A549 (cell line): ENCODE measurements around the gene IFNB1. TPM values are rescaled to one million over a fixed set of nuclear protein-coding genes. Genes with fewer than 3 reads are reported as not detected.

Experiments
- ATAC-seq, 2 experiments: fragments of 200-7000 bp in 1 of 2; fragments of >200 bp in 1 of 2; cut with Nextera tagmentation in 1 of 2; cut with Tn5 transposase in 1 of 2; 3 replicates each; pipeline versions ENCODE4 v1.8.0 to v1.9.1; 2018 to 2020; ENCODE audit warnings: mild to moderate bottlenecking in 1 of 2, moderate library complexity in 1 of 2
- CTCF ChIA-PET: fragments of 300-600 bp; sonication (Branson Sonifier 250); formaldehyde crosslinking; extraction: SDS; loops from one replicate; lab custom pipeline; 2021; ENCODE audit warnings: antibody characterized with exemption, inconsistent platforms; lab: Yijun Ruan, JAX
- POLR2A ChIA-PET: fragments of 350-600 bp; formaldehyde crosslinking; extraction: SDS; loops from one replicate; lab custom pipeline; 2021; ENCODE audit warnings: antibody characterized with exemption, inconsistent platforms; lab: Yijun Ruan, JAX
- DNase-seq, 2 experiments: peaks; one replicate each; pipeline versions ENCODE4 v3.0.0 to v3.0.0-alpha.2; 2011 to 2016; ENCODE audit warnings: low read depth in 1 of 2, low spot score in 1 of 2
- FAIRE-seq: peaks from 2 replicates; lab custom pipeline; 2011; peaks lifted over from hg19 to GRCh38; lab: Jason Lieb, UNC
- H3K27ac ChIP-seq, 2 experiments: fragments of >200 bp; sonication (Bioruptor Twin); formaldehyde crosslinking; 3 replicates each; pipeline ENCODE4 v1.5.1; 2016 to 2017
- H3K4me1 ChIP-seq: fragments of >200 bp; sonication (Bioruptor Twin); formaldehyde crosslinking; 3 replicates; pipeline ENCODE4 v1.6.1; 2016
- H3K4me2 ChIP-seq: fragments of >200 bp; sonication (Bioruptor Twin); formaldehyde crosslinking; 3 replicates; pipeline ENCODE4 v1.6.1; 2016
- H3K4me3 ChIP-seq: fragments of >200 bp; sonication (Bioruptor Twin); formaldehyde crosslinking; 3 replicates; pipeline ENCODE4 v1.5.1; 2016
- H3K9me3 ChIP-seq: fragments of >200 bp; sonication (Bioruptor Twin); formaldehyde crosslinking; 3 replicates; pipeline ENCODE4 v1.6.1; 2016
- CBX2 ChIP-seq: fragments of 200-600 bp; sonication (generic); IDR thresholded peaks from 2 replicates; pipeline ENCODE4 v1.6.1; 2016; ENCODE audit warnings: low read depth, mild to moderate bottlenecking, borderline replicate concordance
- CHD2 ChIP-seq: fragments of 150-350 bp; IDR thresholded peaks from 2 replicates; pipeline ENCODE4 v1.6.1; 2014; ENCODE audit warnings: low read length; ENCODE audit not compliant: partially characterized antibody
- CHD4 ChIP-seq: fragments of 200-600 bp; sonication (generic); IDR thresholded peaks from 2 replicates; pipeline ENCODE4 v1.6.1; 2016; ENCODE audit warnings: antibody characterized with exemption, mild to moderate bottlenecking, borderline replicate concordance
- CTCF ChIP-seq: fragments of >200 bp; sonication (Bioruptor Twin); formaldehyde crosslinking; IDR thresholded peaks from 3 replicates; pipeline ENCODE4 v1.5.1; 2016
- EHF ChIP-seq: fragments of 250-450 bp; sonication (Bioruptor Pico); IDR thresholded peaks from 2 replicates; pipeline ENCODE4 v1.5.0; 2020; ENCODE audit warnings: mild to moderate bottlenecking
- EP300 ChIP-seq, 2 experiments: fragments of >200 bp; sonication (Bioruptor Twin); formaldehyde crosslinking; IDR thresholded peaks; 2 replicates in 1 of 2; 3 replicates in 1 of 2; pipeline ENCODE4 v1.6.1; 2016 to 2017
- ESRRA ChIP-seq: fragments of 150-350 bp; IDR thresholded peaks from 2 replicates; pipeline ENCODE4 v1.6.1; 2014; ENCODE audit warnings: mild to moderate bottlenecking, low read length, borderline replicate concordance
- FOSB ChIP-seq: fragments of 250-450 bp; sonication (Bioruptor Pico); IDR thresholded peaks from 2 replicates; pipeline ENCODE4 v1.5.0; 2020; ENCODE audit warnings: mild to moderate bottlenecking, moderate library complexity
- FOSL2 ChIP-seq, 2 experiments: fragments of 450-650 bp in 1 of 2; fragments of >200 bp in 1 of 2; sonication (Bioruptor Twin) in 1 of 2; formaldehyde crosslinking; IDR thresholded peaks; 2 replicates each; pipeline versions ENCODE4 v1.5.0 to v1.6.1; 2016 to 2020; ENCODE audit warnings: mild to moderate bottlenecking in 1 of 2, moderate library complexity in 1 of 2
- FOXS1 ChIP-seq: fragments of 250-450 bp; sonication (Bioruptor Pico); IDR thresholded peaks from 2 replicates; pipeline ENCODE4 v1.5.0; 2020; ENCODE audit warnings: mild to moderate bottlenecking, moderate library complexity
- HEYL ChIP-seq: fragments of 250-450 bp; sonication (Bioruptor Pico); IDR thresholded peaks from 2 replicates; pipeline ENCODE4 v1.8.0; 2021; ENCODE audit warnings: mild to moderate bottlenecking, moderate library complexity
- HMGXB4 ChIP-seq: fragments of 250-450 bp; sonication (Bioruptor Pico); IDR thresholded peaks from 2 replicates; pipeline ENCODE4 v1.5.0; 2021; ENCODE audit warnings: mild to moderate bottlenecking, moderate library complexity, borderline replicate concordance
- HOXA7 ChIP-seq: fragments of 250-450 bp; sonication (Bioruptor Pico); IDR thresholded peaks from 2 replicates; pipeline ENCODE4 v1.5.0; 2020; ENCODE audit warnings: mild to moderate bottlenecking, moderate library complexity
- HOXB13 ChIP-seq: fragments of 250-450 bp; sonication (Bioruptor Pico); IDR thresholded peaks from 2 replicates; pipeline ENCODE4 v1.5.0; 2020; ENCODE audit warnings: low read depth, mild to moderate bottlenecking, moderate library complexity
- JUNB ChIP-seq: fragments of >200 bp; sonication (Bioruptor Twin); formaldehyde crosslinking; IDR thresholded peaks from 2 replicates; pipeline ENCODE4 v1.6.1; 2016
- MAFK ChIP-seq: fragments of 450-650 bp; IDR thresholded peaks from 2 replicates; pipeline ENCODE4 v1.6.1; 2014; ENCODE audit not compliant: partially characterized antibody
- MAX ChIP-seq: IDR thresholded peaks from 2 replicates; pipeline ENCODE4 v1.6.1; 2012
- MAZ ChIP-seq: fragments of 150-350 bp; IDR thresholded peaks from 2 replicates; pipeline ENCODE4 v1.6.1; 2014; ENCODE audit warnings: antibody characterized with exemption, low read depth, low read length, borderline replicate concordance
- MYC ChIP-seq: IDR thresholded peaks from 2 replicates; pipeline ENCODE4 v1.6.1; 2012; ENCODE audit warnings: mild to moderate bottlenecking, inconsistent platforms, low read length, improper control_type of control experiment, borderline replicate concordance
- NFE2L2 ChIP-seq: fragments of 150-350 bp; conservative IDR thresholded peaks from 2 replicates; pipeline ENCODE4 v1.6.1; 2014; ENCODE audit warnings: low read length
- PBX3 ChIP-seq: IDR thresholded peaks from 2 replicates; pipeline ENCODE4 v1.6.1; 2012
- PHF8 ChIP-seq: fragments of 200-600 bp; sonication (generic); IDR thresholded peaks from 2 replicates; pipeline ENCODE4 v1.6.1; 2016; ENCODE audit warnings: low read depth, mild to moderate bottlenecking, antibody characterized with exemption, moderate library complexity, borderline replicate concordance
- POLR2AphosphoS2 ChIP-seq: conservative IDR thresholded peaks from 2 replicates; pipeline ENCODE4 v1.6.1; 2012; ENCODE audit warnings: low read length, improper control_type of control experiment, inconsistent platforms
- RAD21 ChIP-seq, 2 experiments: fragments of >200 bp in 1 of 2; sonication (Bioruptor Twin) in 1 of 2; formaldehyde crosslinking in 1 of 2; IDR thresholded peaks in 1 of 2; conservative IDR thresholded peaks in 1 of 2; 2 replicates in 1 of 2; 3 replicates in 1 of 2; pipeline ENCODE4 v1.6.1; 2012 to 2018; ENCODE audit warnings: inconsistent platforms in 1 of 2
- RCOR1 ChIP-seq: fragments of 150-350 bp; IDR thresholded peaks from 2 replicates; pipeline ENCODE4 v1.6.1; 2014; ENCODE audit warnings: antibody characterized with exemption, low read length, low read depth
- TFCP2L1 ChIP-seq: fragments of 250-450 bp; sonication (Bioruptor Pico); IDR thresholded peaks from 2 replicates; pipeline ENCODE4 v1.5.0; 2021; ENCODE audit warnings: mild to moderate bottlenecking
- TP53 ChIP-seq: fragments of 250-450 bp; sonication (Bioruptor Pico); IDR thresholded peaks from 2 replicates; pipeline ENCODE4 v1.5.0; 2021; ENCODE audit warnings: mild to moderate bottlenecking, moderate library complexity
- ZC3H11A ChIP-seq: fragments of 450-650 bp; IDR thresholded peaks from 2 replicates; pipeline ENCODE4 v1.6.1; 2014; ENCODE audit warnings: antibody characterized with exemption, mild to moderate bottlenecking
- WGBS: methylation state at CpG from one replicate; pipeline ENCODE4 v1.1.6; 2017; ENCODE audit errors: missing lambda C conversion rate; 5-methylcytosine and 5-hydroxymethylcytosine counted together
- polyA plus RNA-seq, 4 experiments: library from polyadenylated mRNA; depleted of rRNA in 3 of 4; stranded (reverse); fragments of >200 nt; fragmentation: RNase III in 1 of 4; extraction: RNeasy Plus Mini Kit Qiagen cat#74134 plus additional on column Dnase treatment in 1 of 4; gene quantifications; 2 replicates in 3 of 4; 3 replicates in 1 of 4; pipeline ENCODE4 v1.2.3, GENCODE V29; 2011 to 2017

The IFNB1 gene
- polyA plus RNA-seq, 2 of the 4 experiments (the other 2 are of a cell fraction): not detected

GRCh38 chr9:21078702-21079101, 960 bp upstream of the IFNB1 start:
- FAIRE-seq (no peak), ATAC-seq (peak in 1 of 2 experiments; percentile 45; a peak in 1 of 6 replicates), DNase-seq (peak in 1 of 2 experiments; percentile 21)
- TF ChIP-seq PHF8: no peak
- no peak for TF ChIP-seq PBX3
- no peak for TF ChIP-seq NFE2L2
- TF ChIP-seq JUNB: no peak
- no peak for TF ChIP-seq HEYL
- no peak for TF ChIP-seq EP300 (IDR thresholded peaks at IDR 0.05)
- TF ChIP-seq EHF: no peak
- no peak for TF ChIP-seq RAD21 (conservative IDR thresholded peaks at IDR 0.05 in 1 of 2, IDR thresholded peaks at IDR 0.05 in 1 of 2)
- no peak for TF ChIP-seq HMGXB4 (CRISPR knock-in tag)
- TF ChIP-seq HOXA7 (CRISPR knock-in tag): no peak
- WGBS: 66% methylated on average over 1 of the region's 1 CpG
- H3K27ac ChIP-seq: no peak overlapping the region
- no peaks in the 10 kb centered on the region for H3K9me3 ChIP-seq
- ChIA-PET POLR2A (no interaction called here), CTCF (interaction anchor here (1.0 to 2.2 kb wide), 3 partner anchors 10 to 721 kb away, joined by 4 to 6 read pairs (median 5); no protein-coding TSS in a partner anchor)
- H3K4me1 ChIP-seq: no peaks in the 10 kb centered on the region
- no peak overlapping the region for H3K4me3 ChIP-seq
- H3K4me2 ChIP-seq: no peak overlapping the region

GRCh38 chr9:21075484-21075883, 2.3 kb downstream of the IFNB1 start:
- Histone ChIP-seq H3K9me3 (no peaks in the 10 kb centered on the region), H3K27ac (no peak overlapping the region), H3K4me1 (peaks cover 7% of the 10 kb centered on the region)
- CTCF ChIA-PET: interaction anchor here (1.5 kb wide), 1 partner anchor 36 kb away, joined by 3 read pairs; no protein-coding TSS in a partner anchor
- TF ChIP-seq MAX (no peak), RAD21 (conservative IDR thresholded peaks at IDR 0.05 in 1 of 2, IDR thresholded peaks at IDR 0.05 in 1 of 2) (no peak), RCOR1 (no peak), MAZ (no peak), CHD2 (no peak), HEYL (no peak), HOXB13 (CRISPR knock-in tag) (no peak), ESRRA (no peak), TP53 (CRISPR knock-in tag) (no peak)
- TF ChIP-seq, all 56 proteins: peak for 0
- no peak for DNase-seq
- POLR2A ChIA-PET: no interaction called here
- no peak overlapping the region for H3K4me3 ChIP-seq
- 58% methylated on average over 3 of the region's 3 CpGs for WGBS
- no peak for FAIRE-seq
- no peak overlapping the region for H3K4me2 ChIP-seq
- ATAC-seq: no peak

- DNase-seq: no peak
- ChIA-PET CTCF (no interaction called here), POLR2A (no interaction called here)
- peak in 1 of 2 experiments; percentile 10; a peak in 2 of 6 replicates for ATAC-seq
- TF ChIP-seq RAD21 (conservative IDR thresholded peaks at IDR 0.05 in 1 of 2, IDR thresholded peaks at IDR 0.05 in 1 of 2): no peak
- TF ChIP-seq CTCF: no peak
- TF ChIP-seq POLR2AphosphoS2: no peak
- no peak for TF ChIP-seq CHD4
- TF ChIP-seq FOXS1 (CRISPR knock-in tag): no peak
- no peak for TF ChIP-seq TFCP2L1
- TF ChIP-seq ZC3H11A: no peak
- peak; percentile 94 for TF ChIP-seq MAFK
- TF ChIP-seq FOSB: no peak
- no peak for TF ChIP-seq FOSL2 (IDR thresholded peaks at IDR 0.05)
- TF ChIP-seq FOSL2 (CRISPR knock-in tag; IDR thresholded peaks at IDR 0.05): no peak
- no peak for TF ChIP-seq CBX2
- peak; percentile 52 for TF ChIP-seq NFE2L2
- no peak for TF ChIP-seq HEYL
- TF ChIP-seq MYC: no peak
- peaks cover 18% of the 10 kb centered on the region for H3K4me1 ChIP-seq
- peak overlapping the region; percentile 62 to 65; a peak in 4 of 6 replicates for H3K27ac ChIP-seq
- H3K4me3 ChIP-seq: no peak overlapping the region
- no peak for FAIRE-seq
- H3K9me3 ChIP-seq: no peaks in the 10 kb centered on the region
- H3K4me2 ChIP-seq: peak overlapping the region; percentile 73
These were observed 6.8 kb downstream of the IFNB1 start for GRCh38 chr9:21070906-21071305.
